Activated CD8-positive, alpha-beta memory T cell treated with anti-CD3 and anti-CD28 coated beads for 4 hours (primary cell): ENCODE data around the gene SLC12A7.
A peak's percentile ranks its signal among the peaks of the same experiment; 100 is the strongest.
"Not testable (repeated sequence)": the region's sequence is repeated elsewhere in the genome, so short reads cannot be mapped to it uniquely, and the experiment has no call there.

Experiments used
- DNase-seq, 2 donors: peaks; one replicate each; pipeline ENCODE4 v3.0.0-alpha.2; 2020; ENCODE audit warnings: low read depth in 2 of 2

SLC12A7 gene

DNA sequence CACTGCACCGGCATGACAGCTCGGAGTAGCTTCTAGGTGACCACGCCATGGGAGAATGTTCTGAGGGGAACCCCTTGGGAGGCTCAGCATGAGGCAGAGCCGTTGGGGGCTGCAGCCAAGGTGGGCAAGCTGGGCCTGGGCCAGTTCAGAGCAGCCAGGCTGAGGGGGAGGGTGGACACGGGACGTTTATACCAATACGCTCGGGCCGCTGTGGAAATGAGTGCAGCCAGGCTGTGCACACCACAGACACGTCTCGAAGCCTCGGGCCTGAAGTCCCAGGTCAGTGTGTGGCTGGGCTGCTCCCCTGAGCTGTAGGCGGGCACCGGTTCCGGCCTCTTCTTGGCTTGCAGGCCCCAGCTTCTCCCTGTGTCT is 28.9 kb upstream of the SLC12A7 start:
- DNase-seq = no peak

DNA sequence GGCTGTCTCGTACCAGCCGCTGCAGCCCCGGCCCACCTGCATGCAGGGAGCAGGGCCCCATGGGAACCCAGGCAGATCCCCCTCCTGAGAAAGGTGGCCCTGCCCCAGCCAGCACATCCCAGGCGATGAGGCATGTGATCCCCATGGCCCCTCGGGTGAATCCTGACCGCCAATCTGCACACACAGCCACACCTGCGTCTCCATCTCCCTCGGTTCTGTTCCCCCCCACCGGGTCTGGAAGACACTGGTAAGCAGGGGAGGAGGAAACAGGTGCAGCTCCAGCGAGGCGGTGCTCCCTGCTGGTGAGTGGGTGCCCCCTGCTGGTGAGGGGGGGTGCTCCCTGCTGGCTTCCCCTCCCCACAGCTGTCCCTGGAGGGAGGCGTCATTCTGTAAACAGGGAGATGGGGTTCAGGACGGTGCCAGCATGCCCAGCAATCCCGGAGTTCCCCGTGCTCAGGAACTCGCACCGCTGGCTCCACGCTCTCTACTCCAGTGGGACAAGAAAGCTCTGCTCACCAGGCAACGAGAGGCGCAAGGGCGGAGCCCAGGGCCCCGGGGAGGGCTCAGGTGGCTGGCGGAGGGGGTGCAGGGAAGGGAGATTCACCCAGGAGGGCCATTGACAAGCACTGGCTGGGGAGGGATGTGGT is 28.4 kb upstream of the SLC12A7 start:
- DNase-seq = peak; percentile 56 to 68

DNA sequence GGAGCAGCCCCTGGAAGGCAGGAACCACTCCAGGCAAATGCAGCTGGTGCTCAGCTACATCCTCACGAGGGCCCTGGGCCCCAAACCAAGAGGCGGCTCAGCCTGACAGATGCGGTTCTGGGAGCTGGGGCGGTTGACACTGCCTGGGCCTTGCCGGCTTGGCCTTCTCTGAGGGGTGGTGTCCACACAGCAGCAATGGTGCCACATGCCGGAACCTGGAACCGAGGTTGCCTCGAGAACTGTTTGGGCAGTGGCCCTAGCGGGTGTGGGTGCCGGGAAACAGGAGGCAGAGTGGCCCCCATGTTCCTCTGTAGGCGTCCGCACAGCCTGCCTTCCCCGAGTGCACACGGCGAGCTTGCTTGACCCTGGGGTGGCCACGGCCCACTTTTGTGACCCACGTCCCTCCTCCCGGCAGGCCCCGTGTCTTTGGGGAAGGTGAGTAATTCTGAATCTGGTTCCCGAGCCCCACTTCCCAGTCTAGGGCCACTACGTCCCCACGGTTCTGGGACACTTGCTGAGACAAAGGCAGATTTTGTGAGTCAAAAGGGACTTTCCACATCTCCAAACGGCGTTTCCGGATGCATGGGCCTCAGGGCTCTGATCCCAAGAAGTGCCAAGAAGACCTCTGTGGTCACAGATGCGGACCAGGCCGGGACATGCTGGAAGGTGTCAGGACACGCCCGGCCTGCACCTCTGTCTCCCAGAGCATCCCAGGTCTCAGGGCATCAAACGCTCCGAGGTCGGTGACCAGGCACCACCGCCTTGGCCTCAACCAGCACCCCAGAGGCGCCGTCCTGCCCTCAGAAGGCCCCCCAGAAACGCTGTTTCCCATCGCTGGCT is 27.7 kb upstream of the SLC12A7 start:
- DNase-seq = no peak

DNA sequence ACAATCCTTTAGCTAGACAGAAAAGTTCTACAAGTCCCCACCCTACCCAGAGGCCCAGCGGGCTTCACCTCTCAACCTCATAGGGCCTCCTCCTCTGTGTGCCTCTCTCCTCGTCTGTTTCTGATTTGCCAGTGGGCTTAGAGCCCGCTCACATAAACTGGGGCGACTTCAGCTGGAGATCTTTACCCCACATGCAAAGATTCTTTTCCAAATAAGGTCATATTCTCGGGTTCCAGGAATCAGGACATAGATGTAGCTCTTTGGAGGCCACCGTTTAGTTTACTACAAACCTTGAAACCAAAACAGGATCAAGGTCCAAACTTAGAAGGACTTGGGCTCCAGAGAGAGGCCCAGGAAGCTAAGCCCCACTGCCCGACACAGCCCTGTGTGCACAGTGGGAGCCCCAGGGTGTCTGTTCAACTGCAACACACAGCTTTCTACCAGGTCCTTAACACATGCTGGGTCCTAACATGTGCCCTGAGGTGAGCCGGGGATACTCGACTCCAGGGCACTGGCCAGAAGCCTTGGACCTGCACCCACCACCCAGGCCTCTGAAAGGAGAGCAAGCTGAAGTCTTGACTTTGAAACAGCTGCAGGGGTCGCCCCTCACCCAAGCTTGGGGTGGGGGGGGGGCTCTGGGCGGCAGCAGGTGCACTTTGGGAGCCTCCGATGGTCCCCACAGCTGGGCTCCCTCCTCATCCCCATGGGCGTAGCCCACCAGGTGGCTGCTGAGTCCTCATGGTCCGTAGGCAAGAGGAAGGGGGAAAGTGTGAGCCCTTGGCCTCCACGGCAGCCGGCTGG is 26.8 kb upstream of the SLC12A7 start:
- no peak for DNase-seq

DNA sequence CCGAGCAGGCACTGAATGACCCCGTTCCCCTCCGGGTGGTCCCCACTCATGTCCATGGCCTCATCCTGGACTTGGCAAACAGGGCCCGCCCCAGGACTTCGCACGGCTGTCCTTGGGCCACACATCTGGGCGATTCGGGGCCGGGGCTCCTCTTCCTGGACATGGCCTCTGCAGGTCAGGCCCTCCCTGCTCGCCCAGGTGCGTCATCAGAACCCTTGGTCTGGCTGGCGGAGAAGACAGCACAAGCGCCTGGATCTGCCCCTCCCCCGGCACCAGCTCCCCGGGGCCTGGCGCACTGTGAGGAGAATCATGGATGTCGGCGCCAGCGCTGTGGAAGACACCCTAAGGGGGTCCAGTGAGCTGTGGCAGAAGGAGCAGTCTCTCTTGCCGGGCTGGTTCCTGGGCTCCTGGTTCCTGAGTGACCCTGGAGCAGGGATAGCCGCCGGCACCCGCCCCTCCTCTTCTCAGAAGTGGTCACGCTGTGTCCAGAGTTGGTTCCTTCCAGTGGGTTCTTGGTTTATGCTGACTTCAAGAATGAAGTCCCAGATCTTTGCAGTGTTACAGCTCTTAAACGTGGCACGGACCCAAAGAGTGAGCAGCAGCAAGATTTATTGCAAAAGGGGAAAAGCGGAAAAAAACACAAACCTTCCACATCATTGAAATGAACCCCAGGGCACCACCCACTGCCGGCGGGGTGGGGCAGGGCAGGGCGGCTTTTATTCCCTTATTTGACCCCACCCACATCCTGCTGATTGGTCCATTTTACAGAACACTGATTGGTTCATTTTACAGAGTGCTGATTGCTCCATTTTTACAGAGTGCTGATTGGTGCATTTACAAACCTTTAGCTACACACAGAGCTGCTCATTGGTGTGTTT is 25.9 kb upstream of the SLC12A7 start:
- no peak for DNase-seq

DNA sequence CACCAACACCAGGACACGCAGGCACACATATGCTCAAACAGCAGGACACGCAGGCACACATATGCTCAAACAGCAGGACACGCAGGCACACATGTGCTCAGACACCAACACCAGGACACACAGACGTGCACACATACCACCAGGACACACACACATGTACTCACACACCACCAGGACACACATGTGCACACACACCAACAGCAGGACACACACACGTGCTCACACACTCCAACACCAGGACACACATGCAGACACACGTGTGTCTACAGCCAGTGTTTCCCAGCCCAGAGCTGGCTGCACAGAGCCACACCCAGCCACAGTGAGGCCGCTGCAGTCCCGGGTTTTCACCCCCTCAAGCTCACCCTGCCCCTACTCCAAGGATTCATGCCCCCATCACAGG is 25.0 kb upstream of the SLC12A7 start:
- DNase-seq = no peak

DNA sequence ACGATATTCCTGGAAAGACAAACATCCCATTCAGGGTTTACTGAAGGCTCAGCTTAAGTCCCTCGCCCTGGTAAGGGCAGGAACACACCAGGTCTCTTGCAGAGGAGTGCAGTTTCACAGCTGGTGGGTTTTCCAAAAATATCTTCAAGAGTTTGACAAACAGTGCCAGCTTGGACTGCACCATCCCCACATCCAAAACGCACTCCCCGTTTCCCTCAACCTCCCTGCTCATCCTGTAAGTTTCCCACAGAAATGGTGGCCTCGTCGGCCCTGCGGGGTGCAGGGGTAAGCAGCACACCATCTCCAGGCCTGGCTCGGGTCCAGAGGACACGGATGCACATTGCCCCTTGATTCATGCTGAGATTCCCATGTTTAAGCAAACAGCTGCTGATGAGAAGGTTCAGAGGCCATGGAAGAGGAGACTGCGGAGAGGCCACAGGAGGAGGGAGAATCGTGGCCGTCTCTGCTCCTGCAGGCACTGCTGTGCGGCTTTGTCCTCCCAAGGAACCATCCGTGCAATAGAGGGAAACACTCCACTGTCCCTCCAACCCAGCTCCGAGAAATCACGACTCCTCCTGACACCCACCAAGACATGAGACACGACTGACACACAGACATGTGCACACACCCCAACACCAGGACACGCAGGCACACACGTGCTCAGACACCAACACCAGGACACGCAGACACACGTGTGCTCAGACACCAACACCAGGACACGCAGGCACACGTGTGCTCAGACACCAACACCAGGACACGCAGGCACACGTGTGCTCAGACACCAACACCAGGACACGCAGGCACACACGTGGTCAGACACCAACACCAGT is 24.0 kb upstream of the SLC12A7 start:
- no peak for DNase-seq

DNA sequence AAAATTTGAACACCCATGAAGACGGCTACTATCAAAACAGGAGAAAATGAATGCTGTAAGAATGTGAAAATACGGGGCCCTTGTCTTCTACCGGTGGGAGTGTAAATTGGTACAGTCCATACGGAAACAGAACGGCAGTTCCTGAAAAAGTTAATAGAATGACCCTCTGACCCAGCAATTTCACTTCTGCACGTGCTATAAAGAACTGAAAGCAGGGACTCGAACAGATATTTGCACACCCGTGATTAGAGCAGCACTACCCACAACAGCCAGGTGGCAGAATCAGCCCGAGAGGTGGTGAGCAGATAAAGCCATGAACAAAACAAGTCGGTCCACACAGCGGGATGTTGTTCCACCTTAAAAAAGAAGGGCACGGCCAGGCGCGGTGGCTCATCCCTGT is 22.6 kb upstream of the SLC12A7 start:
- no peak for DNase-seq

DNA sequence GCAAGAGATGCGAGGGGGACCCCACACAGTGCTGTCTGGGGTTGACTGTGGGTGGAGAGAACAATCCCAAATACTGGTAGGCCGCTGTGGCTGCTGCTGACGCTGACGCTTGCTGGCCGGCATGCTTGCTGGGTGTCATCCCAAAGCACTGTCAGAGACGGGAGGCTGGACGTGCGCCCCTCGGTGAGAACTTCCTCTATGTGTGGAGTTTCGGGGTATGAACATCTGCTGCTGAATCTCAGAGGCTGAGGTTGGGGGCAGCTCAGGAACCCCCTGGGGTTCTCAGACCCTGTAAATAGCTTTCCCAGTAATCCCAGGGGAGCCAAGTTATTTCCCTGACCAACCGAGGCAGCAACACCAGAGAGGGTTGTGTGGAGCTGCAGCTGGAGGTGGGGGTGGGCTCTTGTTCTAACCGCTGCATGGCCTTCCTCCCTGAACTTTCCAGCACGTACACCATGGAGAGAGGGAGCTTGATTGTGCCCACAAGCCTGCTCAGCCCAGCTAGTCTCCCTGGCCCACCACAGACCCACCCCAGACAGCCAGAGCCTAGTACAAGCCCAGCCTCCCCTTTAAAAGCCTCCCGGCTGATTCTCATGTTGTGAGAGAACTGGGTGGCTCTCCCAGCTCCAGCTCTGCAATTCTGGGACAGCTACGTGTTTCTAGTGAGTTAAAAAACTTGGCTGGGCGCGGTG is 21.8 kb upstream of the SLC12A7 start:
- DNase-seq = no peak

DNA sequence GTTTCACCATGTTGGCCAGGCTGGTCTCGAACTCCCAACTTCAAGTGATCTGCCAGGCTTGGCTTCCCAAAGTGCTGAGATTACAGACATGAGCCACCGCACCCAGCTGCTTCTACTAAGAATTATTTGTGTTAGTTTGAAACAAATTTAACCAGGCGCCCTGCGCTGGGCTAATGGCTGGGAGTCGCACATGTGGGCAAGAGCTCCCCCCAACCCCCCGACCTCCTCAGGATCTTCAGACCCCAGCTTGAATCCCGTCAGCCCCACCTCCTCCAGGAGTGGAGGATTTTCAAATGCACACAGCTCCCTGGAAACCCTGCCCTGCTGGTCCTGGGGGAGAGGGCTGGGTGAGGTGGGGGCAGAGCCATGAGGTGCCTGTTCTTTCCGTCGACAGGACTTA is 21.2 kb upstream of the SLC12A7 start:
- DNase-seq = no peak

DNA sequence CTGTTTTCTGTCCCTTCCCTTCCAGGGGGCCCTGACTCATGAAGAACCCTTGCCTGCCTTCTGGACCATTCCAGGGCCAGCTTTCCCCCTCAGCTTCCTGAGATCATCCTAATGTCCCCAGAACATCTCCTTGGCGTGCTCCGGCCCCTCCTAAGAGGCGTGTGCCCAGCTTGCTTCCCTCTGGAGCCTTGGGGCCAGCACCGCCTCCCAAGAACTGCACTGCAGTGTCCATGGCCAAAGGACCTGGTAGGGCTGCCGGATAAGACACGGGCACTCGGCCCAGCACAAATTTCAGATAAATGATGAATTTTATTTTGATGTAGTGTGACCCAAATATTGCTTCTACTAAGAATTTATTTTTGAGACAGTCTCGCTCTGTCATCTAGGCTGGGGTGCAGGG is 20.7 kb upstream of the SLC12A7 start:
- no peak for DNase-seq

DNA sequence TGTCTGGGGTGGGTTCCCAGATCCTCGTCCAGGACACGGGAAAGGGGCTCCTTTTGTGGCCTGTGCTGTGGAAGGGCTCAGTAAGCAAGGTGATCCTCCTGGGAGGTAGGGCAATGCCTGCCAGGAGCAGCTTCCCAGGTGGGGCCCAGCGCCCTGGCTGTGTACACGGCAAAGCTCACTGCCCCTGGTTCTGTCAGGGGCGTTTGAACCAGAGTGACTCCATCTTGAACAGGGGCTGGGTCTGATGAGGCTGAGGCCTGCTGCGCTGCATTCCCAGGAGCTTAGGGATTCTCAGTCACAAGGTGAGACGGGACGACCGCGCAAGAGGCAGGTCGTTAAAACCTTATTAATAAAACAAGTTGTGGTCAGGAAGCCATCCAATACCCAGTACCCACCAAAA is 19.9 kb upstream of the SLC12A7 start:
- no peak for DNase-seq

DNA sequence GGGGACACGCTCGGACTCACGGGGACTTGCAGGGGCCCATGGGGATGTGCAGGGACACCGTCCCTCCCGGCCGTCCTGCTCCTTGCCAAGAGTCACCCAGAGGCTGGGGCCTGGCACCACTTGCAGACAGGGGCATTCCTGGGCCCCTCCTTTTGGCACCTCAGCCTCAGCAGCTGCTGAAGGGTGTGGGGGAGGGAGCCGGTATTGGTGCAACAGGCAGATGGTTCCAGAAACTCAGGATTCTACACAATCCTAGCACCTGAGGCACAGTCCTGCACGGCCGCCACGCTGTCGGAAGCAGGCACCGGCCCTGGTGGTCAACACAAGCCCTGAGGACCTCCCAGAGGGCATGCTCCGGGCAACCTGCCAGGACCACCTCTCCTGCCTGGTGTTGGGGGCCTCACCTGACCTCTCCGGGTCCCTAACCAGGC is 19.3 kb upstream of the SLC12A7 start:
- DNase-seq = no peak

DNA sequence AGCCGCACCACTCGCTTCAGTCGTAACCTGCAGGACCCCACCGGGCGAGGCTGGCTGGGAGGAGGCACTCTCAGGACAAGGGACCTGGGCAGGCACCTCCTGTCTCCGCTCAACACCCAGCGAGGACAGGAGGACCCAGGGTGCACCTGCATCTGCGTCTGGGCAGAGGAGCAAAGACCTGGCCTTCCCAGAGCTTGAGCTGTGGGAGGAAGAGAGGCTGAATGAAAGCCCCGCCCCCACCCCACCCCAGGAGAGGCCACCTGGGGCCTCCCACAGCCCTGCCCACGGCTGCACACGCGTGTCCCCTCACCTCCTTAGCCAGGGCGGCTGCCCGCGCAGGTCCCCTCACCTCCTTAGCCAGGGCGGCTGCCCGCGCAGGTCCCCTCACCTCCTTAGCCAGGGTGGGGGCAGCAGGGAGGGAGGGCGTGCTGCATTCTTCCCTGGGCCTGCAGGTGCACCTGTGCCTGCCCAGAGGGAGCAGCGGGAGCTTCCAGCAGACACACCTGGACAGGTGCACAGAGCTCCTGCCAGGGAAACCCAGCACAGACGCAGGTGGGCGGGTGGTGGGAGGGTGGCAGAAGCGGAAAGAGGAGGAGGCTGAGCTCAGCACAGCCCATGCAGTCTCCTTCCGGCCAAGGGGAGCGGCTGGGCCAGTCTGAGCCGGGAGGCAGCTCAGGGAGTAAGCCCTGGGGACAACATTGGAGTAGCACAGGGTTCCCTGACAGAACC is 18.5 kb upstream of the SLC12A7 start:
- no peak for DNase-seq

DNA sequence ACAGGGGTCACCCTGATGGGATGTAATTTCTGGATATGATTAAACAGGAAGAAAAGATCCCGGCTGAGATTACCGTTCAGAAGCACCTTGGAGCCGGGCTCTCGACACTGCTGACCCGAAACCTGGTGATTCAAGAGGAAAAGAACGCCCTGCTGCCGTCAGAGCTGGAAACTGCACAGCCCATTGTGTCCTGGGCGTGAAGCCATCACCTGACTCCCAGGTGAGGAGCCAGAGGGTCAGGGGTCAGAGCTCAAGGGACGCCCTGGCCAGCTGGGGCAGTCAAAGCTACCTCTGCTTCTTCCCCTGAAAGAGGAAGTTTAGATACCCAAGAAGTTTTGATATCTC is 17.8 kb upstream of the SLC12A7 start:
- DNase-seq = no peak

DNA sequence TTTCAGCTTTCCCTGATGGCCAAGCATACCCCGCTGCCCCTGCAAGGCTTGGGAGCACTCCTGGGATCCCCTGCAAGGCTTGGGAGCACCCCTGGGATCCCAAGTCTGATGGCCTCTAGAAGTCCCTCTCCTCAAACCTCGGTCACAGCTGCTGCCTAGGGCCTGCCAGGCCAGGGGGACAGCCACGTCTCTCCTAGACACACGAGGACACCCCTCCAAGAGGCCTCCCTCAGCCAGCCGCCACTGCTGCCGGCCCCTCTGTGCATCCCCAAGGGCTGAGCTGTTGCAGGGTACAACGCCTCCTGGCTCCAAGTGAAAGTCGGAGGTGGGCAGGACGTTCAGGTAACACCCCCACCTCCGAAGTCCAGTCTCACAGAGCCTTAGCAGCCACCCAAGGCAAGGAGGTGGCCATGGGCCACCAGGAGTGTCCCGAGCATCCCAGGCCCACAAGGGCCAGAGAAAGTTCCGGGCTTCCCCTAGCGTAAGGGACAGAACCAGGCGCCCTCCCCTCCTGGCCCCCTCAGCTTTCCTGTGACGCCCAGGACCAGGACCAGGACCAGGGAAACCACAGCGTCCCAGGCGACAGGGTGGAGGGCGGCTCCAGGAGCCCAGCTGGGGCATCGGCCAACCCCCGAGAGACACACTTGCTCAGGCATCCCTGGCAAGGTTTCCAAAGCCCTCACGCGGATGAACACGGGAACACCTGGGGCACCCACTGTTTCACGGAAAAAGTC is 17.3 kb upstream of the SLC12A7 start:
- DNase-seq = no peak

DNA sequence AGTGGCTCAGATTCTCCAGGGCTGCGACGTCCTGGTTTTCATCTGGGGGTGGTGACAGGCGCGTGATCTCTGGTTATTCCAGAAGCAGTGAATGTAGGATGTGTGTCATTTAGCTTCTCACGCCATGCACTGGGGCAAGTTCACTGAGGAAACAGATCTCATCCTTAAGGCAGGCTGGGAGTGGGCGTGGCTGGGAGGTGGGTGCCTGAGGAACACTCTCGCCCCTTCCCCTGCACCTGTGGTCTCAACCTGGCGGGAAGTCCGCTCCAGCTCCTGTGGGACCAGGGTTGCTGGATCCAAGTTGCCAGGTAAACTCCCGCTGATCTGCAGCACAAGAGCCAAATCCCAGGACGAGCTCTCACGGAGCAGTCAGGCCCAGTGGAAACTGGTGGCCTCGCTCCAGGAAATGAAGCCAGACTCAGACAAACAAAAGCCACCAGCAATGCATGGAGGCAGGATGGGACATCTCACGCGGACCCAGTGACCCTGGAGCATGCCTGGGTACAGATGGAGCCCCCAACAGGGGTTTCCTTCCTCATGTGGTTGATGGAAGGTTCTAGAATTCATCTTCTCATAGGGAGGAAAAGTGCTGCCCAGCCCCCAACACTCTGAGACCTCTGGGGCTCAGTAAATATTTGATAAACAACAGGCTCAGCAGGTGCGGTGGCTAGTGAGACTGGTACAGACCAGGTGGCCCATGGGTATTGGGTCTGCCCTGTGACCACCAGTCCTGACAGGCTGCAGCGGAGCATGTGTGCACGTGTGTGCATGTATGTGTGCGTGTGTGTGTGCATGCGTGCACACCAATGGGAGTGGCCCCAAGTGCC is 16.3 kb upstream of the SLC12A7 start:
- no peak for DNase-seq

DNA sequence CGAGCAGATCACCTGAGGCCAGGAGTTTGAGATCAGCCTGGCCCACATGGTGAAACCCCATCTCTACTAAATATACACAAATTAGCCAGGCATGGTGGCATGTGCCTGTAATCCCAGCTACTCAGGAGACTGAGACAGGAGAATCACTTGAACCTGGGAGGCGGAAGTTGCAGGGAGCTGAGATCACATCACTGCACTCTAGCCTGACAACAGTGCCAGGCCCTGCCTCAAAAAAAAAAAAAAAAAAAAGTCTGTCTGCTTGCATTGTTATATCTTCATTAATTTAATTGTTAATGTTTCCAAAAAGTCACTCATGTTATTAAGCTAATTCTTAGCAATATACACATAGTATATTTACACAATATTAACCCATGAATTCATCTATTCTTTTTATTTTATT is 13.8 kb upstream of the SLC12A7 start:
- DNase-seq = not testable (repeated sequence)
